GM04503 (cell line): ENCODE data around the gene WDR74.
"Not testable (repeated sequence)": the region's sequence is repeated elsewhere in the genome, so short reads cannot be mapped to it uniquely, and the experiment has no call there.

Experiments
- DNase-seq: peaks from one replicate; pipeline ENCODE4 v3.0.0-alpha.2; 2012; ENCODE audit warnings: low read depth

The WDR74 gene

DNA sequence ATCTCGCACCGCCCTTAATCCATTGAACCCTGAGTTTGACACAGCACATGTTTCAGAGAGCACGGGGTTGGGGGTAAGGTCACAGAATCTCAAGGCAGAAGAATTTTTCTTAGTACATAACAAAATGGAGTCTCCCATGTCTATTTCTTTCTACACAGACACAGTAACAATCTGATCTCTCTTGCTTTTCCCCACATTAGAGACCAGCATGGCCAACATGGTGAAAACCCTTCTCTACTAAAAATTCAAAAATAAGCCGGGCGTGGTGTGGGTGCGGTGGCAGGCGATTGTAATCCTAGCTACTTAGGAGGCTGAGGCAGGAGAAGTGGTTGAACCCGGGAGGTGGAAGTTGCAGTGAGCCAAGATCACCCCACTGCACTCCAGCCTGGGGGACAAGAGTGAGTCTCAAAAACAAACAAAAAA, 19.9 kb upstream of the WDR74 start:
- not testable (repeated sequence) for DNase-seq

DNA sequence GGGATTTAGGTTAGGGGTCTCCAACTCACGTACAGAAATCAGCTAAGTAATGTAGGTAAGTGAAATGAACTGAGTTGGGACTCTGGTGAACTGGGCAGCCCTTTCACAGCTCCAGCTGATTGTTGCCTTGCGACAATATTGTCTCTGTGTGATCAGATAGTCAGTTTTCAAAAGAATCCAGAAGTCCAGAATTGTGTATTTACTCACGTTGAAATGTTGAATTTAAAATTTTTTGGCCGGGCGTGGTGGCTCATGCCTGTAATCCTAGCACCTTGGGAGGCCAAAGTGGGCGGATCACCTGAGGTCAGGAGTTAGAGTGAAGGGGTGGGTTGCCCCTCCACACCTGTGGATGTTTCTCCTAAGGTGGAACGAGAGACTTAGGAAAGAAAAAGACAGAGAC, 18.8 kb upstream of the WDR74 start:
- DNase-seq, result no peak

DNA sequence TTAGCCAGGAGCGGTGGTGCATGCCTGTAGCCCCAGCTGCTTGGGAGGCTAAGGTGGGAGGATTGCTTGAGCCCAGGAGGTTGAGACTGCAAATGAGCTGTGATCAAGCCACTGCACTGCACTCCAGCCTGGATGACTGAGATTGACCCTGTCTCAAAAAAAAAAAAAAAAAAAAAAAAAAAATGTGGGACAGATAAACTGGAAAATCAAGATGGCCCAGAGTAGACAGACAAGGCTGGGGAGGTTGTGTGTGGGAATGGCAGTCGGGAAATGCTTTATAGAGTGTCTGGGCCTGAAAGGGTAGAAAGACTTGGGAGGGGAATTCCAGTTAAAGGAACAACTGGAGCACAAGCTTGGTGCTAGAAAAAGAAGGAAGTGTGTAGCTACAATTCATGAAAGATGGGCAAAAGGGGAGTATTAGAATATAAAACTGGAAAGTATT, 18.2 kb upstream of the WDR74 start:
- DNase-seq, result no peak

DNA sequence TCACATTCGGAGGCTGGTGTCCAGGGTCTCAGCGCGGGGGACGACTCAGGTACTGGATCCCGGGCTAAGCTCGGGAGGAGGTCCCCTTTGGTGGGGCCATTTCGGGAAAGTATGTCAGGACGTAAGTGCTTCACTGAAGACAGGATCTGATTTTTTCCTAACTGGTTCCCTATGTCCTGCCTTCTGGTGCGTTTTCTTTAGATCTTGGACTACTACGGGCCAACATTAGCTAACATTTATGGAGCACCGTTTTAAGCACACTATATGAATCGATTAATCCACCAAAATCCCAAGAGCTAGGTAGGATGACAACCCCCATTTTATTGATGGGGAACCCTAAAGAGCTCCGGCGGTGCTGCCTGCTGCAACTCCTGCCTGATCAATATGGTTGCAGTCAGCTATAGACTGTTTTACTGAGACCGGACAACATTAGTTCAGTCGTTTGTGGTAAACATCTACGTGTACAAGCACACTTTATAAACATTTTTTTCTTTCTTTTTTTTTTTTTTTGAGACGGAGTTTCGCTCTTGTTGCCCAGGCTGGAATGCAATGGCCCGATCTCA, 17.0 kb upstream of the WDR74 start:
- no peak for DNase-seq

DNA sequence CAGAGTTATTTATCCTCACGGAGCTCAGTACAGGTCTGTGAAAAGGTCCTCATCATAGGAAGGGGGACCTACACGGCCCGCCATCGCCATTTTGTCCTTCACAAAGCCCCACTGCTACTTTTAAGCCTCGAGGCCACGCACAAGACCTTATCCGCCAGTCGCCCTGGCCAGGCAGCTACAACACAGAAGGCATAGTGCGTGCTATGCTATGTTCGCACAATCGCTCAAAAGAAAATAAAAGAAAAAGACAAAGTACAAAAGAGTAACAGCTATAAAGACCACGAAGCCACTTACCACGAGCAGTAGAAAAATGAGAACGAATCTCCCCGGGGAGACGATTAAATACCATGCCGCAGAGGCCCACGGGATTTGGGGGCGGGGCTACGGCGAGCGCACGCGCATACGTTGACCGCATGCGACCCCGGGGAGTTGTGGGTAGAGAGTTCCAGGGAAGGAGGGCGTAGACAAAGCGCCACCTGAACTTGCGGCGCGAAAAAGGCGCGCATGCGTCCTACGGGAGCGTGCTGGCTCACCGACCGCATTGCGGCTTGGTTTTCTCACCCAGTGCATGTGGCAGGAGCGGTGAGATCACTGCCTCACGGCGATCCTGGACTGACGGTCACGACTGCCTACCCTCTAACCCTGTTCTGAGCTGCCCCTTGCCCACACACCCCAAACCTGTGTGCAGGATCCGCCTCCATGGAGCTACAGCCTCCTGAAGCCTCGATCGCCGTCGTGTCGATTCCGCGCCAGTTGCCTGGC, 16.4 kb upstream of the WDR74 start:
- peak; percentile 71 for DNase-seq

DNA sequence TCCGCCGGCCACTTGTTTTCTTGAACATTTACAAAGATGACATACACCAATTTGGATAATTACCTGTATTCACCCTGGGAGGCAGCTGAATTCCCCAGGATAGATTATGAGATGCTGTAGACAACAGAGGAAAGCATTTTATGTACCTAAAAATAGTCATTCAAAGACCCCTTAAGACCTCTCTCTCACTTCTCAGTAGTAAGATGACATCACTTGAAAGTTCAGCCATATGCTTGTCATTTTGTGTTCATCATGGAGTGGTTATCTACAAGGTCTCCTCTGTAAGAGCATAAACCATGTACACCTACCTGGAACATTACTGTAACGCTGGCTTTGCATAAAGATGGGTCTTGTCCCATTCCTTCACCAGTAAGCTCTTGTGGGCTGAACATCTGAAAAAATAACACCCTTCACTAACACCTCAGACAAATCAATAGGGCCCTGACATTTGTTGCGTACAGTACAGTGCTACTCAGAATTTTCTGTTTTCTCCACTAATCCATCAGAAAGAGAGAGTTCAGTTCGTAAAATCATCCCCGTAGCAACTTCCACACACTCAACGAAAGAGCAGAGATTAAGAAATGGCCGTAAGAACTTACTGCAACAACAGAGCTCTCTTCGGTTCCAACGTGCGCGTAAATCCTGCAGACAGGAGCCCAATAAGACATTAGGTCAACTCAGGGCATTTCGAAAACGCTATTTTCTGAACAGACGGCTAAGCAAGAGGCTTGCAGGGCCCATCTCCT, 15.6 kb upstream of the WDR74 start:
- DNase-seq, result no peak

DNA sequence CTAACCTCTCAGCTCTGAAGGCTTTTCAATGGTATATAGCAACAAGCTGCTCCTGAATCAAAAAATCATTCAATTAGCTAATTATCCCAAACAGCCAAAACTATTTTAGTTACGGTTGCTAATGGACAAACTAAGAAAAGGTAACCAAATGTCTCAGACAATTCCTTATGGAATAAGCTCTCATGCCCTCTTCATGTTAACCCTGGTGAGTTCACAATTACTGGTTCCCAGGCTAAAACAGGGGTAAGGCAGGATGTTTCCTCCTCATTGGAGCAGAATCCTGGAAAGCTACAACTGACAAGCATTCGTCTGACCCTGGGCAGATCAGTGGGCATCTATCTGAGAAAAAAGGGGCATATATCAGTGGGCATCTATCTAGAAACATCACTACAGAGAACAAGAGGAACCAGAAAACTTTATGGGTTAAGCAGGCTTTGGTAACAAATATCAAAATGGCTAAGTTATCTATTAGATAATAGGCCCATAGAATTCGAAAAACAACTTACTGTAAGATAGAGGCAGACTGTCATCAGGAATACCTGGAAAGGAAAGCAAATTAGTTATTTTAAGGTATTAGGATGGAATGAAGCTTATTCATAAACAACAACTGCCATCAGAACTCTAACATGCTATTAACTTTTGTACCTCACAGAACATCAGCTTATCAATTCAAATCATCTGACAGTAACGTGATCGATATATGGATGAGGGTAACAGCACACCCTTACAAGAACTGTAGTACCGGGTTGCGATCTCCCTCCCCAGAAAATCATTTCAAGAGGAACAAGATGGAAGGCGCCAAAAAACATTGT, 14.8 kb upstream of the WDR74 start:
- no peak for DNase-seq

DNA sequence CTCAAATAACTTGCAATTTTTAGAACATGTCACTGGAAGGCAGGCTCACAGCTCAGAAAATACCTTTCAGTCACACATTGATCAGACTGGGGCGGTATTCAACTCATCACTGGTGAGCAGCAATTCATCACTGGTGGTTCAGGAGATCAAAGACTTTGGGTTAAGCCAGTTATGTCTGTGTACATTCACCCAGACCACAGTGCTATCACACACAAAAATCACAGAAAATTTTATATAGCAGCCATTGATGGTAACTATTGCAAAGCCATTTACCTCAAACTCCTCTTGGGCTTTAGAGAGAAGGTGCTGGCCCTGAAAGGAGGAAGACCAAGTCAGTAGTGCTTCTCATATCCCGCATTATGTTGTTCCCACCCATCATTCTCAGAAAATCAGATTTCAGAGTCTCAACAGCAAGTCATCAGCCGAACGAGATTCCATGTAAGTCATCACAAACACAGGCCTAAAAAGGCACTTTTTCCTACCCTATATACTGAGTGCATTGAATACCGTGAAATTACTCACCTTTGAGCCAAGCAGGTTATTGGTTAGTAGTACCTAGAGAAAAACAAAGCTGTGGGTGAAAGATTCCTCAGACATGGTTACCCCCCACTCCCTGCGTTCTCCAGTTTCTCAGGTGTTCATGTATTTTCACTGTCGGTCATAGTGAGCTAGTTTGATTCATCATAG, 14.0 kb upstream of the WDR74 start:
- DNase-seq, result no peak

DNA sequence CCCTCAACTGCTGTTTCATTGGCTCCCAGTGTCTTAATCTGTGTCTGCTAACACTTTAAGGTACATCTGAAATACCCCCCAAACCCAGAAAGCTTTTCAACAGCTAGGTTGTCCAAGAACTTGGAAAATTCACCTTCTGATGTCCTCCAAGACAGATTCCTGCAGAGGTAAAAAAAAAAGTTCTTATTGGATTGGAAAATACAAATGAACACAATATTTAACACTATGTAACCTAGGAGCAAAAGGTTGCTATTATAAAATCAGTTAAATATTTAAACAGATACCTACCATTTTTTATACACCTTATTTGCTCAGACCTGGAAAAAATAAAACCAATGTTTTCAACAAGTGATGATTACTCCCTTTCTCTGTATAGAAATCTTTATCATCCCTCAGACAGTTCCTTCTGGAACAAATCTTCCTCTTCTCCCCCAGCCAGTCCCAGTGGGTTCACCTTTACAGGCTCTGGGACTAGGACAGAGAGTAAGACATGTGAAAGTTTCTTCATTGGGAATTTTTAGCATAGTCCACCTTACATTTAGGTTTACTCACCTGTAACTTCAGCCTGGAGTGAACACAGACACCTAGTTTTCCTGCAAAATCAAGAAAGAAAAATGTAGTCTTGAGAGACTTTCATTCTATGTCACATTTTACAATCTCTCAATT, 13.3 kb upstream of the WDR74 start:
- no peak for DNase-seq

DNA sequence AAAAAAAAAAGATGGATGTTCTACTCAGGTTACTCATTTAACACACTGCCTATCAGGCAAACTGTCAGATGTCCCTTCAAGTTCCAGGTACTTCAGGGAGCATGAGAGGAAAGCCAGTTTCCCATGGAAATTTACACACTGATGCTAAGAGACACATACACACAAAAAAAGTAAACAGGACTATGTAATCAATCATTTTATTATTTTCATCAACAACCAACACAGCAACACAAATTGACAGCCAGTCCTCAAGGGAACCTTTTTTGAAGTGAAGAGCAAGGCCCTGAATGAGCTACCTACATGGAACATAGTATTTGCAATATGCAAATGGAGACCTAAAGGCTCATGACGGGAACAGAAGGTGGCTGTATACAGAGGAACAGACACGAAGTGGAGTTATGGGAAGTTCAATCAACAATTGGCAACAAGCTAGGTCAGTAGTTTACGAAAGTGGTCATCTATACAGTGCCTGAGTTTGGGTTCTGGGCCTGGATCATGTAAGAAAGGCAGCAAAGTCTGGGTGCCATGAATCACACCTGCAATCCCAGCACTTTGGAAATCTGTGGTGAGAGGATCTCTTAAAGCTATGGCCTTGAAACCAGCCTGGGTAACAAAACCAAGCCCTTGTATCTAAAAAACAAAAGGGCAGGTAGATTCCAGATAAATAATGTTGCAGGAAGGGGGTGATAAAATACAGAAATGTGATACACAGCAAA, 12.6 kb upstream of the WDR74 start:
- no peak for DNase-seq

DNA sequence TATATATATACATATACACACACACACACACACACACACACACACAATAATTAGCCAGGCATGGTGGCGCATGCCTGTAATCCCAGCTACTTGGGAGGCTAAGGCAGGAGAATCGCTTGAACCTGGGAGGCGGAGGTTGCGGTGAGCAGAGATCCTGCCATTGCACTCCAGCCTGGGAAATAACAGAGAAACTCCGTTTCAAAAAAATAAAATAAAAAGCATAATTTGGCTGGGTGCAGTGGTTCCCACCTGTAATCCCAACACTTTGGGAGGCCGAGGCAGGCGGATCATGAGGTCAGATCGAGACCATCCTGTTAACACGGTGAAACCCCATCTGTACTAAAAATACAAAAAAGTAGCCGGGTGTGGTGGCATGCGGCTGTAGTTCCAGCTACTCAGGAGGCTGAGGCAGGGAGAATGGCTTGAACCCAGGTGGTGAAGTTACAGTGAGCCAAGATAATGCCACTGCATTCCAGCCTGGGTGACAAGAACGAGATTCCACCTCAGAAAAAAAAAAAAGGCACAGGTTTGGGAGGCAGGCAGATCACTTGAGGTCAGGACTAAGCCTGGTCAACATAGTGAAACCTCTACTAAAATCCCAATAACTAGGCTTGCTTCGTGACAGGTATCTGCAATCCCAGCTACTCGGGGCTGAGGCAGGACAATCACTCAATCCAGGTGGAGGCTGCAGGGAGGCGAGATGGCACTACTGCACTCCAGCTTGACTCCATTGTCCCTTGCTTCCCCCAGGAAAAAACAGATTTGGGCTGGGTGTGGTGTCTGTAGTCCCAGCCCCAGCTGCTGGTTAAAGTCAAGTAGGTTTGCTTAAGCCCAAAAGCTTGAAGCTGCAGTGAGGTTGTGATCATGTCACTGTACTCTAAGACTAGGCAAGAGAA, 11.8 kb upstream of the WDR74 start:
- DNase-seq, result no peak

DNA sequence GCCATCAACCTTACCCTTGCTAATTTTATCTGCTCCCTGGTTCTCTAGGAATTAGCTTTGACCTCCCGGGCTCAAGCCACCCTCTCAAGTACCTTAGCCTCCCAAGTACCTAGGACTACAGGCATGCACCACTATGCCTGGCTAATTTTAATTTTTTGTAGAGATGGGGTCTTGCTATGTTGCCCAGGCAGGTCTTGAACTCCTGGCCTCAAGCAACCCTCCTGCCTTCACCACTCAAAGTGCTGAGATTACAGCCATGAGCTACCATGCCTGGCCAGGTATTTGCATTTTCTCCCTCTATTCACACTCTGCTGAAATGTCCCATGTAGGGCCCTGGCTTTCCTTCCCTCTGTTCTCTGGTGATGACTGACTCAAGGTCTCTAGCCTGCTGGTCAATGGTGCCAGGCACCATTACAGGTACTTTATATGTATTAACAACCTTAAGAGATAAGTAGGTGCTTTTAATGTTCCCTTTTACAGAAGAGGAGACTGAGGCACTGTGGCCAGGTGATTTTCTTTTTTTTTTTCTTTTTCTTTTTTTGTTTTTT, 8.5 kb upstream of the WDR74 start:
- DNase-seq, result no peak

DNA sequence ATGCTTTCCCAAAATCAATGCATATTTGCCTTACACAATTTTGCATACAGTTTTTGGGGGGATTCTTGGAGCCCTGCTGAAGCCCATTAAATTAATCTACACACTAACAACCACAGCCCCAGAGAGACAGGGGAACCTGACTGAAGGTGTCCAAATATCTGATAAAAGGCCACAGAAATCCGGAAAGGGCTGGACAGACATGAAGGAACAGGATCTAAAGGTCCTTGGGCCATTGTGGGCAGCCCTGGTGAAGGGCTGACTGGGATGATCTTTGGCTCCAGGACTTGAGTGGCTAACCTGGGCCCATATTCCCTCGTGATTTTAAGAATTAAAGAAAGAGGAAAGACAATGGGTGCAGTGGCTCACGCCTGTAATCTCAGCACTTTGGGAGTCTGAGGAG, 6.8 kb upstream of the WDR74 start:
- DNase-seq, result no peak

DNA sequence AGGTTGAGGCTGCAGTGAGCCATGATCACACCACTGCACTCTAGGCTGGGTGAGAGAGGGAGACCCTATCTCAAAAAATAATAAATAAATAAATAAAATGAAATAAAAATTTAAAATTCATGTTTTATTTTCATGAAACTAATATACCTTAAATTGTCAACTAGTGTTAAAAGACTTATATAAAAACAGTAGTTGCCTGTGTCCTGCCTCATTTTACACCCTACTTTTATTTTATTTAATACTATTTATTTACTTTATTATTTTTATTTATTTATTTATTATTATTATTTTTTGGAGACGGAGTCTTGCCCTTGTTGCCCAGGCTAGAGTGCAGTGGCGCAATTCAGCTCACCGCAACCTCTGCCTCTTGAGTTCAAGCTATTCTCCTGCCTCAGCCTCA, 4.8 kb upstream of the WDR74 start:
- no peak for DNase-seq

DNA sequence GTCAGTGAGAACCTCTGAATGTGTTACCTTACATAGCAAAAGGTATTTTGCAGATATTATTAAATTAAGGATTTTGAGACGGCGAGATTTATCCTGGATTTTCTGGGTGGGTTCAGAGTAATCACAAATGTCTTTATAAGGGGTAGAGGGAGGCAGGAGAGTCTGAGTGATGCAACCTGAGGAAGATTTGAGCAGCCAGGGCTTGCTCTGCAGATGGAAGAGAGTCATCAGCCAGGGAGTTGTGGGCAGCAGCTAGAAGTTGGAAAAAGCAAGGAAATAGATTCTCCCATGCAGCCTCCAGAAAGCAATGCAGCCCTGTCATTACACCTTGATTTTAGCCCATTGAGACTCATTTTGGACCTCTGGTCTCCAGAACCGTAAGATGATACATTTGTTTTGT, 4.1 kb upstream of the WDR74 start:
- no peak for DNase-seq

DNA sequence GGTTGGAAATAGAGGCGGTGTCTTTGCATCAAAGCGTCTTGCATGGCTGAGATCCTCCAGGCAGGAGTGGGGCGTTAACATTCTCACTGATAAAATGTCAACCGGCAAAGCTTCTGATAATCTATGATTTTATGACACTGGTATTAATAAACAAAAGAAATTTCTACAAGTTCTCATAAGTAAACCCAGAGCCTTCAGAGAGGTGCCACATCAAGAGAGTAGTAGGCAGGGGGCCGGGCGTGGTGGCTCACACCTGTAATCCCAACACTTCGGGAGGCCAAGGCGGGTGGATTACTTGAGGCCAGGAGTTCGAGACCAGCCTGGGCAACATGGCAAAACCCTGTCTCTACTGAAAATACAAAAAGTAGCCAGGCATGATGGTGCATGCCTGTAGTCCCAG, 3.5 kb upstream of the WDR74 start:
- not testable (repeated sequence) for DNase-seq

DNA sequence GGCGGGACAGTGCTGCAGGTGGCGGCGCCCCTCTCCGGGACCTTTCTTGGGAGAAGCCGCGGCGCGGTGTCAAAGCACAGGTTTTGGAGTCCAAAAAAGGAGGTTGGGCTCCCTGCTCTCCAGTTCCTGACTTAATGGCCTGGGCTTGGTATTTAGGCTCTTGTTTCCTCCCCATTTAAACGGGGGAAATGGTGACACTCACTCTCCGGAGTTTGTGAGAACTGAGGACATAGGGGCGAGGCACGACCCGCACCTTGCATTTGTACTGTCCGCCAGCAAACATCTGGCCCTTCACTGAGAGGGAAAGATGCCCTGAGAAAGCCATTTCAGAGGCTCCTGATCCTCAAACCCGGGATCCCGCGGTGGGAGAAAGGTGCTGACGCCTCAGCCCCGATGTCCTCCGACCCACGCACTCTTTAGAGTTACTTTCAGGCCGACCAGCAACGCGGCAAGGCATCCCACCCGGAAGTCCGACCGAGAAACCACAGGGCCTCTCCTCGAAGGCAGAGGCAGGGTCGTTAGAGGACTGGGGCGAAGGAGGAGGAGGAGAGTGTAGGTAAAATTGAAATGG, 2.9 kb upstream of the WDR74 start:
- DNase-seq, result no peak

DNA sequence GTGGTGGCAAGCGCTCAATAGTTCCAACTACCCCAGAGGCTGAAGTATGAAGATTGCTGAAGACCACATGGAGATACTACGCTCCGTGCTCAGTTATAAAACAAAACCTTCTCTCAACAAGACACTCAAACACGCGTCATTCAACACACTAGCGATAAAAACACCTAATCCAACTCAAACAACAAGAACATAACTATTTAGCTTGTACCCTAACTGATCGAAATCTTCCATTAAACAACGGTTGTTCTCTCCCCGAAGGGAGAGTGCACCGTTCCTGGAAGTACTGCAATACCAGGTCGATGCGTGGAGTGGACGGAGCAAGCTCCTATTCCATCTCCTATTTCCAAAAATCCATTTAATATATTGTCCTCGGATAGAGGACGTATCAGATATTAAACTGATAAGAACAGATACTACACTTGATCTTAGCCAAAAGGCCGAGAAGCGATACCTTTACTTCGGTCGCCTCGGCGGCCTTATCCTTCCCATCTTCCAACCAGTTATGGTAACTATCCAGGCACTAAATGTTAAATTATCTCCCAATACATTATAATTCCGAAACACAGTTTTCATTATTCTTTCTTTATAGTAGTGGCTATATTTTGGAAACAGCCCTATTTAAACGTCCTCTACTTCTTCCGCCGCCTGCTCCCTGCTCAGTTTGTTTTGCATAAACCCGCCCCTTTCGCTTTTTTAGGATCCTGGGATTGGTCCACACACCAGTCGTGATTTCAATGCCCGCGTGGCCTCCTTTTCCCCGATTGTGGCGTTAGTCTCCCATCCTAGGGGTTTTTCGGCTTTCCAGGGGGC, 2.2 kb upstream of the WDR74 start:
- DNase-seq, result peak; percentile 100
